Cardiac septum (tissue), 1 donor: Measurements from ENCODE around the gene HSD3B2. TPM values are rescaled to one million over a fixed set of nuclear protein-coding genes. Genes with fewer than 3 reads are reported as not detected.
"Not testable (repeated sequence)": the region's sequence is repeated elsewhere in the genome, so short reads cannot be mapped to it uniquely, and the experiment has no call there.

Source experiments
- DNase-seq: peaks from one replicate; pipeline ENCODE4 v3.0.0-alpha.2; 2020; ENCODE audit warnings: low spot score
- intact Hi-C: fragments of 100-400 bp; cut with DNase I; formaldehyde crosslinking; loops from one replicate; pipeline ENCODE4 v1.14.0; 2022
- long read RNA-seq: library from polyadenylated mRNA; unstranded; transcript quantifications from one replicate; pipeline ENCODE4 v2.0.0, GENCODE V29; 2021
- total RNA-seq: library from RNA; stranded (reverse); fragmentation: NEBNext Ultra II Directional; extraction: Animal tissue kit (Norgen Biotek cat#: 25700); gene quantifications from one replicate; pipeline ENCODE4 v1.2.1, GENCODE V29; 2021
- donor health status: DM: no; HTN: no; CAD: no.

Gene HSD3B2
- not detected for total RNA-seq
- long read RNA-seq, result 0 reads

GRCh38 chr1:119414950-119415349 is at the start of gene HSD3B2:
Gene HSD3B2 (plus strand): TSS chr1:119415150. CDS start chr1:119415420, 270 bp downstream.
- DNase-seq, result no peak
- intact Hi-C loops, result no loop called here

- intact Hi-C loops, result loop anchor here (5.0 kb wide), 2 partner anchors 79 to 1214 kb away; no protein-coding TSS in a partner anchor
- DNase-seq, result no peak
Measured at GRCh38 chr1:119366424-119366823, 48.5 kb upstream of the HSD3B2 start.

GRCh38 chr1:119367432-119368124 is 47.4 kb upstream of the HSD3B2 start:
- DNase-seq, result no peak

GRCh38 chr1:119368554-119368953 is 46.4 kb upstream of the HSD3B2 start, which contains the start of gene HAO2:
Gene HAO2 (plus strand): TSS chr1:119368785. CDS start chr1:119381086, 12,301 bp downstream.
- no peak for DNase-seq
- intact Hi-C loops, result loop anchor here (5.0 kb wide), 2 partner anchors 81 to 1216 kb away; no protein-coding TSS in a partner anchor

More at GRCh38 chr1:119367432-119368124, 47.4 kb upstream of the HSD3B2 start:
- intact Hi-C loops, result loop anchor here (5.0 kb wide), 2 partner anchors 80 to 1215 kb away; no protein-coding TSS in a partner anchor

GRCh38 chr1:119370748-119371147 is 44.2 kb upstream of the HSD3B2 start:
- intact Hi-C loops, result no loop called here
- no peak for DNase-seq

- intact Hi-C loops, result no loop called here
- no peak for DNase-seq
Measured at GRCh38 chr1:119371815-119372214, 43.1 kb upstream of the HSD3B2 start.

- intact Hi-C loops, result no loop called here
- no peak for DNase-seq
Measured at GRCh38 chr1:119372503-119373086, 42.4 kb upstream of the HSD3B2 start.

- DNase-seq, result no peak
- intact Hi-C loops, result no loop called here
Measured at GRCh38 chr1:119373465-119373864, 41.5 kb upstream of the HSD3B2 start.

- DNase-seq, result no peak
- intact Hi-C loops, result no loop called here
Measured at GRCh38 chr1:119374208-119374874, 40.6 kb upstream of the HSD3B2 start.

GRCh38 chr1:119375366-119375765 is 39.6 kb upstream of the HSD3B2 start:
- intact Hi-C loops, result no loop called here
- no peak for DNase-seq

GRCh38 chr1:119376594-119376993 is 38.4 kb upstream of the HSD3B2 start:
- intact Hi-C loops, result no loop called here
- DNase-seq, result no peak

GRCh38 chr1:119377594-119377993 is 37.4 kb upstream of the HSD3B2 start:
- intact Hi-C loops, DNase-seq: not testable (repeated sequence)

- intact Hi-C loops, result no loop called here
- DNase-seq, result no peak
Measured at GRCh38 chr1:119379117-119379516, 35.8 kb upstream of the HSD3B2 start.

- DNase-seq, result no peak
- intact Hi-C loops, result no loop called here
Measured at GRCh38 chr1:119380304-119380703, 34.6 kb upstream of the HSD3B2 start.

- intact Hi-C loops, result no loop called here
- no peak for DNase-seq
Measured at GRCh38 chr1:119380983-119381662, 33.8 kb upstream of the HSD3B2 start.

- intact Hi-C loops, result no loop called here
- no peak for DNase-seq
Measured at GRCh38 chr1:119384591-119384990, 30.4 kb upstream of the HSD3B2 start.

GRCh38 chr1:119385650-119386049 is 29.3 kb upstream of the HSD3B2 start:
- intact Hi-C loops, result no loop called here
- no peak for DNase-seq

GRCh38 chr1:119387858-119388257 is 27.1 kb upstream of the HSD3B2 start:
- no peak for DNase-seq
- intact Hi-C loops, result no loop called here

GRCh38 chr1:119388450-119388849 is 26.5 kb upstream of the HSD3B2 start:
- no peak for DNase-seq

GRCh38 chr1:119390526-119390925 is 24.4 kb upstream of the HSD3B2 start:
- intact Hi-C loops, result no loop called here
- DNase-seq, result no peak

More at GRCh38 chr1:119388450-119388849, 26.5 kb upstream of the HSD3B2 start:
- intact Hi-C loops, result no loop called here
